HG03103 (cell line): ENCODE measurements around the gene SLC9A9.
"Not testable (repeated sequence)": the region's sequence is repeated elsewhere in the genome, so short reads cannot be mapped to it uniquely, and the experiment has no call there.

Experiments used
- ATAC-seq: cut with Tn5 transposase; IDR thresholded peaks from one replicate; pipeline ENCODE4 v1.9.1; 2021; ENCODE audit warnings: low read depth; ENCODE audit not compliant: unreplicated experiment

SLC9A9 gene

GRCh38 chr3:143699424-143699823 lies 148.8 kb downstream of the SLC9A9 start:
- no peak for ATAC-seq

- ATAC-seq, result no peak
Observed at GRCh38 chr3:143698682-143699303, 149.5 kb downstream of the SLC9A9 start.

DNA sequence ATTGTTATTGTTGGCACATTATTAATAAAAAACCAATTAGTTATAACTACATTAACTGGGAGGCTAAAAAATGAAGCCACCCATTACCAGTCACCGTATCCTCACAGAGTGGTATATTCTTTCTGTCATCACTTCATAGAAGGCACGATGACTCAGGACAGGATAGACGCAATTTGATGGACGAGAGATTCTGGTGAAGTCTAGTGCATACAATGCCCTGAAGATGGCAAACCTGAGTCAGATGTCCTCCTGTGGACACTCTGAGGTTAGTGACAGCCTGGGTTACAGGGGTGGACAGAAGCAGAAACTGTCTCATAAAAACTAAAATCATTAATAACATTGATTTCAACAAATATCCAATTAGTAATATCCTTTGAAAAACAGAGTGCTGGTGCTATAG lies 150.3 kb downstream of the SLC9A9 start:
- no peak for ATAC-seq

DNA sequence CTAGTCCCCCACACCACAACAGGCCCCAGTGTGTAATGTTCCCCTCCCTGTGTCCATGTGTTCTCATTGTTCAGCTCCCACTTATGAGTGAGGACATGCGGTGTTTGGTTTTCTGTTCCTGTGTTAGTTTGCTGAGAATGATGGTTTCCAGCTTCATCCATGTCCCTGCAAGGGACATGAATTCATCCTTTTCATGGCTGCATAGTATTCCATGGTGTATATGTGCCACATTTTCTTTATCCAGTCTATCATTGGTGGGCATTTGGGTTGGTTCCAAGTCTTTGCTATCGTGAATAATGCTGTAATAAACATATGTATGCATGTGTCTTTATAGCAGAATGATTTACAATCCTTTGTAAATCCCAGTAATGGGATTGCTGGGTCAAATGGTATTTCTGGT lies 152.9 kb downstream of the SLC9A9 start:
- not testable (repeated sequence) for ATAC-seq

DNA sequence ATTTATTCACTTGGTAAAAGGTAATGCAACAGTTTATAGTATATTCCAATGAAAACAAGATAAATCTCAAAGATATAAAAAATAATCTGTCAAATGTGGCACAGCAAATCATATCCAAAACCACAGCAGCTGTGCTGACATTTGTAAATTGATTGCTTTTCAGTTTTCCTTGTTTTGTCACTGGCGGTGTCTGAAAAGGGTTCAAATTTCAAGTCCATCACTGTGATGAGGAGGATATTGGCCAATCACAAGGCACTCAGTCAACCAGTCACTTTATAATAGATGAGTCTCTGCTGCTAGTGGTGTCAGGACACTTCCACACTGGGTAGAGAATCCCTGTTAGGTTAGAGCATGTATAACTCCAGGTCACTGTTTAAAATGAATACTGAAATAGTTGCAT lies 154.8 kb downstream of the SLC9A9 start:
- no peak for ATAC-seq

GRCh38 chr3:143686638-143687197 lies 161.6 kb downstream of the SLC9A9 start:
- no peak for ATAC-seq

- ATAC-seq, result no peak
Observed at GRCh38 chr3:143685491-143685890, 162.8 kb downstream of the SLC9A9 start.

DNA sequence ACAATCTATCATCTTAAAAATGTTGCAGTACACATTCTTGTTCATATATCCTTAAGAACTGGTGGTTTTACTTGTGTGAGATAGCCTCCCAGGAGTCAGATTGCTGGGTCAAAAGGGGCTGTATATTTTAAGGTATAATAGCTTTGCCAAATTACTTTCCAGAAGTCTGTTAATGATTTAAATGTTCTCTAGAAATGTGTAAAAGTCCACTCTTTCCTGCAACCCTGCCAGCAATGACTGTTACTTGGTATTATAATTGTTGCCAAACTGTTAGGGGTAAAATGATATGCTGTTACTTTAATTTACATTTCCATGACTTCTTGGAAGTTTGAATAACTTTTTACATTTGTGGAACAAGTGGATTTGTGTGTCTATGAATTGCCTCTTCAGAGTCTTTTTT lies 170.8 kb downstream of the SLC9A9 start:
- ATAC-seq, result no peak

DNA sequence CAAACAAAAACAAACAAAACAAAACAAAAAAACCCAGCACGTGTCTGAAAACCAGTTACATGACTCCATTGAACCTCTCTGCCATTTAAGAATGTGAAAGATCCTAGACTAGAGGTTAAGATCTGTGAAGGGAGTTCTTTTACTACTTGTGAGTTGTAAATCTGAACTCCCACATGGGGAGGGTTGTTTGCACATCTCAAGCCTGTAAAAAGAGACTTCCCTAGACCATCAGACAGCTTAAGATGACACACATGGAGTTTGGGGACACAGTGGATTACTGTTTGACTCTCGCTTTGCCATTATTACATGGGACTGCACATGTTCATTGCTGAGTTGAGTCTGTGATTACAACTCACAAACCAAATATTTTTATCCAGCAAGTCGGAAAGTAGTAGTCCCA lies 171.5 kb downstream of the SLC9A9 start:
- ATAC-seq, result no peak

- no peak for ATAC-seq
Observed at GRCh38 chr3:143676021-143676420, 172.2 kb downstream of the SLC9A9 start.

DNA sequence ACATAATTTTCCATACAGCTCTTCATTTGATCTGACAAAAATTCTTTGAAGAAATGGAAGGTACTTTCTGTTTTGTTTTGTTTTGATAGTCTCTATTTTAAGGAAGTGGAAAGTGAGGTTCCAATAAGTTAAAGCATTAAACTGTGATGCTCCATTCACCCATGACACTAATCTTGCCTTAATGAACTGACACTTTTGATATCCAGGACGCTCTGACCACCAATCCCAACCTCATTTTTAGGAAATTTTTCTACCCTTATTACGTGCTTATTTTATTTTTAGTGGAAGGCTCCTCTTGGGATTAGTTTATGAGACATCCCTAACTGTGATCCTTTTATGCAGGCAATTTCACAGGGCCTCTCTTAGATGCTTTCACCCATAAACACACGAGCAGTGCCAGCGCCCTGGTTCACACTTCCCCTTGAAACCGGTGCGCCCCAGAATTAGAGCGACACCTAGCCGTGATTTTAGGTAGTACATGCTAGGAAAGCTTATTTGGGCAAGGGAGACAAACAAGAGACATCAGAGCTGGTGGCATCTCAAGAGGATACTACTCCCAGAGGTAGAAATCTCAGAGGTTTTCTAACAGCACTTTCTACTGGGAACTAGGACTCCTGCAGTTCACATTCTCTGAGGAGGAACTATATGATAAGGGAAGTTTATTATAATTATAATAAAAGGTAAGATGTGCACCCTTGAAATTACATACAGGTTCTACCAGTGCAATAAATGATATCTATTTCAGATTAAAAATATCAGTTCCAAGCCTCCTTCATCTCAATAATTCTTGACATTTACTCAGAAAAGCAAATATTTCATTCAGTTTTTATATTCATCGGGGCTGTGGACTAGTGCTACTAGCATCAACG lies 173.9 kb downstream of the SLC9A9 start:
- ATAC-seq, result peak; percentile 62

DNA sequence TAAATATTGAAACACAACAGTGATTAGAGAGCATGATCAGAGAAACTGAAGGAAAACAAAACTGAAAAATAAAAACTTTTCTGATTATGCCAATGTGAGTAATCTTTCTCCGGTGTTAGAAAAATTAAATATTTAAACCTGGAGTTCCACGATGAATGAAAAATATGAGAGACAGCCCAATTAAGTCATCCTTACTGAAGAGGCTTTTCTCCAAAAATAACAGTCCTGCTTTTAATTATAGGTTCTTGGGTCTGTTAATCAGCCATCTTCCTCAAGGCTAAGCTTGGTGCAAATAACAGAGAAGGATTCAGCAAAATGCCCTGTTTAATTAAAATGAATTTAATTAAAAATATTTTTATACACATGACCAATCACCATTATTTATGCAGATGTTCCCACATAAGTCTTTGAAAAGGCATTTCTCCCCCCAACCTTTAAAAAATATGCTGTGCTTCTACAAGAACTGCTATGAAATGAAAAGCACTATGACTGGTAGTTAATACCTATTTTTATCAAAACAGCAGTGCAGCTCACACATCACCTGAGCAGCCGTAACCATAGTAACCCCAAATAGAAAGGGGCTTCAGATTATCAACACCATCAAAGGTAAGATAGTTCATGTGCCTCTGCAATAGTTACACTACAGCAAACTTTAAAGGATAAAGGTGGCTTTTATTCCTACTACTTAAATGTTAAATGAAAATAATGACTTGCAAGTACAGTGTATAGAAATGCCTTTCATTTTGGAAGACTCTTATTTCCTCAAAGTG lies 175.7 kb downstream of the SLC9A9 start:
- ATAC-seq, result no peak

DNA sequence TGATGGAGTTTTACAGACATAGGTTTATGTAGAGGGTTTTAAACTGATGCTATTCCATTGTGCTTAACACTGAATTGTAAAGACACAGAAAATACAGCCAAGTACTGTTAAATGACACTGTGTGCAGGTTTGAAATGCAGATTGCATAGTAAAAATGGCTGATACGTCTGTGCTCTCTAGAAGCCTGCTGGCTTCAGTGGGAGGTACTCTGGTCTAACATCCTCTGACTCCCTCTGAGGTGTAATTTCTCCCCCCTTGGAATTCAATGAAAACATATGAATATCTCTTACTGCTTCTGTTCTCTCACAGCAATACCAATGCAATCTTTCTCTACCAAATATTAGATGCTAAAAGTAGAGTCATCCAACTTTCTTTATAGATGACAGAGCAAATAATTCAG lies 176.6 kb downstream of the SLC9A9 start:
- ATAC-seq, result no peak

GRCh38 chr3:143668924-143669790 lies 179.1 kb downstream of the SLC9A9 start:
- ATAC-seq, result peak; percentile 90

- ATAC-seq, result no peak
Observed at GRCh38 chr3:143668385-143668784, 179.9 kb downstream of the SLC9A9 start.

DNA sequence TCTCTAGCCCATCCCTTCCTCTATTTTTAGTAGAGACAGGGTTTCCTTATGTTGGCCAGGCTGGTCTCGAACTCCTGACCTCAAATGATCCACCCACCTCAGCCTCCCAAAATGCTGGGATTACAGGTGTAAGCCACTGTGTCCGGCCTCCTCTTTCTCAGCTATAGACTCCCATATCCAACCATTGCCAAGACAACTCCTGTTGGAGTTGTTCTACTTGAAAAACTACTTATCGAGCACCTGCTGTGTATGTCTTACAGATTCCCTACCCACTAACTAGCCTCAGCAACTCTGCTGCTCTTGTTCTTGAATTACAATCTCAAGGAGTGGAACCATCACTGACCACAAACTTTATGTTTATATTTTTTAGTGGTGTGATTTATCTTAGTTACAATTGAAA lies 186.6 kb downstream of the SLC9A9 start:
- no peak for ATAC-seq

GRCh38 chr3:143658861-143659260 lies 189.4 kb downstream of the SLC9A9 start:
- no peak for ATAC-seq

- ATAC-seq, result no peak
Observed at GRCh38 chr3:143658116-143658515, 190.2 kb downstream of the SLC9A9 start.

DNA sequence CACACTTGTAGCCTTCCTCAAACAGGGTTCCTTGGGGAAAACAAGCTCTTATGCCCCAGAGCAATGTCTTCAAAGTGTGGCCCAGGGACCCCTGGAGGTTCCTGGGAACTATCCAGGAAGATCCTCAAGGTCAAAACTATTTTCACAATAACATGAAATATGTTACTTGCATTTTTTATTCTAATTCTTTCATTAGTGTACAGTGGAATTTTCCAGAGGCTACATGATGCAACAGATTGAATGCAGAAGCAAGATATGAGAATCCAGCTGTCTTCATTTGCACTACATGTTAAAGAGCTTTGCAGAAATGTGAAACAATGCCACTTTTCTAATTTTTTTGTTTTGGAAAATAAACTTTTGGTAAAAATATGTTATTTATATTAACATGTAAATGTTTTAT lies 190.9 kb downstream of the SLC9A9 start:
- no peak for ATAC-seq

DNA sequence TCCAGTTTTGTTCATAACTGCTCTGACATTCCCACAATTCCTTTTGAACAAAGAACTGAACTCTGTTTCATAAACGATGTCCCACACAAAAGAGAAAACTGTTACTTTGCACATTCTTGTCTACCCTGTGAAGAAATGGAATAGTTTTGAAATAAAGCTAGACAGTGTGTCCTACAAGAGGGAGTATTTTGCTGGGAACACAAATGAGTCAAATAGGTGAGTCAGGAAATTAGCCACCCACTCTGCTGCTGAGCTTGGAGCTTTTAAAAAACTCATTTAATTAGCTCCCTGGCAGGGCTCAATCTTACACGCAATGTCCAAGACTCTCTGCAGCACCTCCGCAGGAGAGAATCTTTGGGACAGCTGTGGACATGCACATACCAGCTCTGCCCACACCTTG lies 193.4 kb downstream of the SLC9A9 start:
- no peak for ATAC-seq
